GM10266 (cell line): ENCODE results near the gene ZNF219.

Source experiments
- DNase-seq: peaks from one replicate; pipeline ENCODE4 v3.0.0; 2012; ENCODE audit errors: extremely low spot score
- TF ChIP-seq, protein P1 (sequence below): IDR thresholded peaks from 2 replicates; pipeline ENCODE4 v1.5.1; 2012; ENCODE audit warnings: mild to moderate bottlenecking, low read depth; ENCODE audit not compliant: control insufficient read depth, insufficient read depth; ENCODE audit errors: missing control alignments

ZNF219 gene

DNA sequence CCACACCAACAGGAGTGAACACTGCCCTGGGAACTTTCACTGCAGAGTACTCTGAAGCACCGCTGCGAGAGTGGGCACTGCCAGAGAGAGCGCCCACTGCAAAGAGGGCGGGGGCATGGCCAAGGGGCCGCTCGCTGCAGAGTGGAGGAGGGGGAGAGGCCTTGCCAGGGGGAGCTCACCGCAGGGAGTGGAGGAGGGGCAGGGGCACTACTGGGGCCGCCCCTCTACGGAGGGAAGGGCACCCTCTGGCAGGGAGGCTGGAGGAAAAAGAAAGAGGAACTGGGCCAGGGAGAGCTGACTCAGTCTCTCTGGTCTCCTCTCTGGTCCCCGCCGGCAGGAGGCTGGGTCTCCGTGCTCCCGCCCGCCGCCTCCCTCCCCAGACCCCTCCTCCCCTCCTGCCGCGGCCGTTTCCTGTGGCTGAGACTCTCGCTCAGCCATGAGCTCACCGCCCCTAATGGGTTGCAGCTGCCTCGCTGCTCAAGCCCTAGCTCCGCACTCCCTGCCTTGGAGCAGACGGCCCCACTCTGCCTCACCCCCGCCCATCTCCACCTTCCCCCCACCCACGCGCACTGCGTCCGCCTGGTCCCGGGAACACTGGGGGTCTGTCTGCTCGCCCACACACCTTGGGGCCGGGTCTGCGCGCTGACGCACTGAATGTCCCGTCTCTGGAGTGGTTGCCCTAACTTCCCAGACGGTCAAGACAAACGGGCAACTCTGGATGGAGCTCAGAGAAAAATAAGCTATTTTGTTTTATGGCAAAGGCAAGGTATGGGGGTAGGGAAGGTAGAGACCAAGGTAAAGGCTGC is 27.0 kb downstream of the ZNF219 start:
- TF ChIP-seq, protein P1, sequence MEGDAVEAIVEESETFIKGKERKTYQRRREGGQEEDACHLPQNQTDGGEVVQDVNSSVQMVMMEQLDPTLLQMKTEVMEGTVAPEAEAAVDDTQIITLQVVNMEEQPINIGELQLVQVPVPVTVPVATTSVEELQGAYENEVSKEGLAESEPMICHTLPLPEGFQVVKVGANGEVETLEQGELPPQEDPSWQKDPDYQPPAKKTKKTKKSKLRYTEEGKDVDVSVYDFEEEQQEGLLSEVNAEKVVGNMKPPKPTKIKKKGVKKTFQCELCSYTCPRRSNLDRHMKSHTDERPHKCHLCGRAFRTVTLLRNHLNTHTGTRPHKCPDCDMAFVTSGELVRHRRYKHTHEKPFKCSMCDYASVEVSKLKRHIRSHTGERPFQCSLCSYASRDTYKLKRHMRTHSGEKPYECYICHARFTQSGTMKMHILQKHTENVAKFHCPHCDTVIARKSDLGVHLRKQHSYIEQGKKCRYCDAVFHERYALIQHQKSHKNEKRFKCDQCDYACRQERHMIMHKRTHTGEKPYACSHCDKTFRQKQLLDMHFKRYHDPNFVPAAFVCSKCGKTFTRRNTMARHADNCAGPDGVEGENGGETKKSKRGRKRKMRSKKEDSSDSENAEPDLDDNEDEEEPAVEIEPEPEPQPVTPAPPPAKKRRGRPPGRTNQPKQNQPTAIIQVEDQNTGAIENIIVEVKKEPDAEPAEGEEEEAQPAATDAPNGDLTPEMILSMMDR: no peak
- DNase-seq: peak; percentile 92

DNA sequence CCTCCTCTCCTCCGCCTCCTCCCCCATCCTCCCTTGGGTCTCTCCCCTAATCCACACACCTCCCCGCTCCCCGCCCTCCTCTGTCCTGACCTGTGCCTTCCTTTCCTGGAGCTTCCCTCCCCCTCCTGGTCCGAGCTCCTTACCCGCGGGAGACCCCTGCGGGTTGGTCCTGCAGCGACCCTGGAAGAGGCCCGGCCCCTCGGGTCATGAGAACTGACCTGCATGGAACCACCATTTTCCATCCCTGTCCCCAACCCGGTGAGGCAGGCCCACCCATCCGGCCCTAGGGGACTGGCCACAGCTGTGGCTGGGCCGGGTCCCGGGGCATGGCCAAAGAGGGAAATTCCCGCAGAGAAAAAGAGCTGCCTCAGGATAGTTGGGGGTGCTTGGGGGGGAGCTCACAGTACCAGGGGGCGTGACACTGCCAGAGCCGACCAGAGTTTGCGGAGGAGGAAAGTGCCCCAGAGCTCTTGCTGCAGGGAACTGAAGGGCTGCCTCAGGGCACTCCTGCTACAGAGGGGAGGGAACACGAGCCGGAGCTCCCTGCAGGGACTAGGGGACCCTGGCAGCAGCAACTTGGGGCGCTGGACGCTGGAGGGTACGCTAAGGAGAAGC is 27.7 kb downstream of the ZNF219 start:
- peak; percentile 68 for DNase-seq
- TF ChIP-seq, protein P1: no peak

DNA sequence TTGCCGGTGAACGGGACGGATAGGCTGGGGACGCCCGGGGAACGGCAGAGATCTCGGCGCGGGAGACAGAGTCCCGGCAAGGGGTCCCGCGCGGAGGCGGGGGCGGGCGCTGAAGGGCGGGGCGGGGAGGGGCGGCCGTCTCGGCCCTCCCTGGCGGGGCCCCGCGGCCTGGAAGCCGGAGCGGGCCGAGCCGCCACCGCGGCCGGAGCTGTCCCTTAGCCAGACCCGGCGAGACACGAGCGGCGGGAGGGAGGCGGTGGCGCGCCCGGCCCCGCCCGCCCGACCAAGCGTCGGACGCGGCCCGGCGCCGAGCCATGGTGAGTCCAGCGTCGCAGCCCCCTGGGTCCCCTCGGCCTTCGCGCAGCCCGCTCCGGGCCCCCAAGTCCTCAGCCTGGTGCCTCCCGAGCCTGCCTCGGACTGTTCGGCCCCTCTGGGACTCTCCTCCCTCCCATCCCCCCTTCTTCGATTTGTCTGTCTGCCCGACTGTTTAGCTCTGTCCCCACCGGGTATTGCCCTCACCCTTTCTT is 28.3 kb downstream of the ZNF219 start, which contains the start of gene ARHGEF40:
Gene ARHGEF40, plus strand, starts transcription at position 222 of the 527 bp plus-strand sequence. Its CDS starts 93 bp downstream, at position 315.
- peak; percentile 53 for DNase-seq
- TF ChIP-seq, protein P1: no peak

DNA sequence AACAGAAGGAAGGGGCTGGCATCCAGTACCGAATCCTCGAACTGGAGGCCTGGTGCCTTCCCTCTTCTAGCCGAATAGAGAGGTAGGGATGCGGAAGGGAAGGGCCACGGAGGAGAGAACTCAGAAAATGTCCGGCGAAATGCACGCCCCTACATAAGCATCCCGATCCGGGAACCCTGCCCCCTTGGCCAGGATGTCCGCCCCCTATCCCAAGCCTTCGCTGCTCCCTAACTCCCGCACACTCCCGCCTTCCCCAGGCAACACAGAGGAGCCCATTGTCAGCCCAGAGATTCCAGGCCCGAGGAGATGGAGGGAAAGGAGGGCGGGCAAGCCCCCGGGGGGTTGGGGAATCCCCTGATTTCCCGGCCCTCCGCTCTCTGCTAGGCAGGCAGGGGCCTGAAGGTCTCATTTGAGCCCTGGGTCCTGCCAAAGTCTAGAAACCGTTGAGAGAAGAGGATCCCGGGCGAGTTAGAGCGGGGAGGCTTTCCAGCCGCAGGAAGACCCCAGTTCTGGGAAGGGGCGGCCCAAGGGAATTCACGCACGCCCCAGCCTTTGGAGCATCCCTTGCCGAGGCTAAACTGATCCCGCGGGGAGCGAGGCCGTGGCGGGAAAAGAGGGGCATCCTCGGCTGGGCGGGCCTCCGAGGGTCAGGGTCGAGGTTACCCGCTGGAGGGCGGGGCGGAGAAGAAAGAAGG is 28.9 kb downstream of the ZNF219 start:
- DNase-seq: peak; percentile 26
- TF ChIP-seq, protein P1: no peak

DNA sequence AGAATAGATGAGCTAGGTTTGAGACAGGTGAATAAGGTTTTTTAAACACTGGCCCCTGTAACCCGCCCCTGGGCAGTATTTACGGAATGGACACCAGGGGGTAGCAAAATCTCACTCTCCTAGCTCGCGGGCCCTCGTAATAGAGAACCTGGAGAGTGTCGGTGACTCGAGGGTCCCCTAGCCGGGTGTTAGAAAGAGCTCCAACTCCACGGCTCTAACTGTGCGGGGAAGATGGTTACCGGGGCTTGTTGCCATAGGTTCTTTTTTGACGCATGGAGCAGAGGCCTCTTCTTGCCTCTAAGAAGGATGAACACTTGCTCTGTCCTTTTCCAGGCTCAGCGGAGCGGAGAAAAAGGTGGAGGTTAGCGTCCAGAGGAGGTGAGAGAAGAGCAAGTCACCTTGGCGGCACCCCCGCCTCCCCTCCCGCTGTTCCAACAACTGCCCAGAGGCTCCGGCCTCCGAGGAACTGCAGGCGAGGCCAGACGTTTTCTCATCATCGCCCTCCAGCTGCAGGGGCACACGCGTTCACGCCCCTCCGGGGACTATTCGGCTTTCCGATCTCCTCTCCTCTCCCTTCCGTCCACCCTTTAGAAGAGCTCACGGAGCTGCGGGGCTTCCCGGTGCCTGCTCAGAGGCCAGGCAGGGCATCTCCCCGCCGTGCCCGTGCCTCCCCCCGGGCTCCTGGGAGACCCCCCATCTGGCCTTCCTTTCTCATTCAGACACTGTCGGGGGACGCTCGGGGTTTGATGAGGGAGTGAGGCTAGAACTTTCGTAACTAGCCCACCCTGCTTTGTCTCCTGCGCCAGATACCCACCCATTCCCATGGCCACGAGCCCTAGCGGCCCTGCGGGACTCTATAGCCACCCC is 29.7 kb downstream of the ZNF219 start:
- DNase-seq: peak; percentile 79
- TF ChIP-seq, protein P1: peak; percentile 69

DNA sequence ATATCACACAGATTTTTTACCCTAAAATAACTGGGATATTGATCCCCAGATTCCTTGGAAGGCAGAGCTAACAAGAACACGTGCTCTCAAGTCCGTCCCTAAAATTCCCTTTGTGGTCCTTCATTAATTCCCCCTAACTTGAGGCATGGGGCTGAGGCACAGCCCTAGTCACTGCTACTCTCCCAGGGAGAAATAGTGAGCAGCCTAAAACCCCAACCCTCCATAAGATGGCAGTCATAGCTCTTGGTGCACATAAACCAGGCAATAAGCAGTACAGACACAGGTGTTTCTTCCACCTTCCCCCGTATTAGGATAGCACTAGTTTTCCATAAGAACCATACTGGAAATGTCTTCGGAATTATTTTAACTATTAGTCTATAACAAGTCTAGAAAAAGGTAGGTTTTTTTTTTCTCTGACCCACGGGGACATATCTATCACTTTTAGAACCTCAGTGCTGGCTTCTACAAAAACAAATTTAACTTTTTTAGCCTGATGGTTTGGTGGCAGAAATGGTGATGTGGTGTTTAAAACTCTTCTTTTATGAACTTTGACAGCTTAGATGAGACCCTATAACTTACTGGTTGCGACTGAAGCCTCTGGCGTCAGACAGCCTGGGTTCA is 31.5 kb downstream of the ZNF219 start:
- DNase-seq: peak; percentile 49
- TF ChIP-seq, protein P1: peak; percentile 44
